Measurements from ENCODE around the gene TARBP1. TPM values are rescaled to one million over a fixed set of nuclear protein-coding genes. Genes with fewer than 3 reads are reported as not detected.

Gene TARBP1
- total RNA-seq, 4 donors from 2014 or later, result 27.1 to 58.1 (median 31.3) TPM

DNA sequence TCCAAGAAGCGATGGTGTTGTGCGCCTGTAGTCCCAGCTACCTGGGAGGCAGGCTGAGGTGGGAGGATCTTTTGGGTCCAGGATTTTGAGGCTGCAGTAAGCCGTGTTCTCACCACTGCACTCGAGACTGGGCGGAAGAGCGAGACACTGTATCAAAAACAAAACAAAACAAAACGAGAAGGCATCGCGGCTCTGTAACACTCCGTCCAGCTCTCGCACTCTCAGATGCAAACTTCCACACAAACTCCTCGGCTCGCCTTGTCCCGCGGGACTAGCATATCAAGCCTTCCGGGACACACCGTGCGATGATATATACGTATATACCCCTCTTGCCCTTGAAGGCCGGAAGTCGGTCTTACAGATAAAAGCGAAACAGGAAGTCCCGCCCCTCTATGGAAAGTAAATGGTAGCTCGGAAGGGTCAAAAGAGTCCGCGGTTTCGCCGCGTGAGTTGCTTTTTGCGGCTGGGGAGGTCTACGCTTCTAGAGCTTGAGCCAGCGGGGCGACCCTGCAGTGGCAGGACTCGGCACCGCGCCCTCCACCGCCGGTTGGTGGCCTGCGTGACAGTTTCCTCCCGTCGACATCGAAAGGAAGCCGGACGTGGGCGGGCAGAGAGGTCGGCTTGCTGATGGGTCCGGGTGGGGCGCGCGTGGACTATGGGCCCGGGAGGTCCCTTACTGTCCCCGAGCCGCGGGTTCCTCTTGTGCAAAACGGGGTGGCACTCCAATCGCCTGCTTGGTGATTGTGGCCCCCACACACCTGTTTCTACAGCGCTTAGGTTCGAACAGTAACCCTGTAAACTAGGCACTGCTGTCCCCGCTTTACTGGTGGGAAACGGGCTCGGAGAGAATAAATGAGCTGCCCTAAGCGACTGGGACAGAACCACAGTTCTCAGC lies 105.7 kb downstream of the TARBP1 start, which contains the start of gene COA6:
COA6 (plus strand) TSS at position 393 of the 895 bp plus-strand sequence; CDS start at position 404, 11 bp downstream.
- Histone ChIP-seq H3K27ac (peak within 1 kb of the TSS; percentile 88 to 99 (median 95)), H3K36me3 (peaks cover 0 to 10% of the 10 kb centered on the region in 2 donors), H3K27me3 (no peaks in the 10 kb centered on the region), H3K4me3 (replicated peaks in 1 of 3) (peak within 1 kb of the TSS; percentile 67 to 97 (median 86)), H3K9me3 (no peaks in the 10 kb centered on the region), H3K4me1 (peaks cover 10 to 13% of the 10 kb centered on the region in 2 donors)
- intact Hi-C loops (cut with DNase I), result no loop called here
- DNase-seq, result peak; percentile 89
- WGBS, 2 donors, result 0% methylated on average over 41 to 45 of the region's 62 CpGs
- TF ChIP-seq, protein P1, sequence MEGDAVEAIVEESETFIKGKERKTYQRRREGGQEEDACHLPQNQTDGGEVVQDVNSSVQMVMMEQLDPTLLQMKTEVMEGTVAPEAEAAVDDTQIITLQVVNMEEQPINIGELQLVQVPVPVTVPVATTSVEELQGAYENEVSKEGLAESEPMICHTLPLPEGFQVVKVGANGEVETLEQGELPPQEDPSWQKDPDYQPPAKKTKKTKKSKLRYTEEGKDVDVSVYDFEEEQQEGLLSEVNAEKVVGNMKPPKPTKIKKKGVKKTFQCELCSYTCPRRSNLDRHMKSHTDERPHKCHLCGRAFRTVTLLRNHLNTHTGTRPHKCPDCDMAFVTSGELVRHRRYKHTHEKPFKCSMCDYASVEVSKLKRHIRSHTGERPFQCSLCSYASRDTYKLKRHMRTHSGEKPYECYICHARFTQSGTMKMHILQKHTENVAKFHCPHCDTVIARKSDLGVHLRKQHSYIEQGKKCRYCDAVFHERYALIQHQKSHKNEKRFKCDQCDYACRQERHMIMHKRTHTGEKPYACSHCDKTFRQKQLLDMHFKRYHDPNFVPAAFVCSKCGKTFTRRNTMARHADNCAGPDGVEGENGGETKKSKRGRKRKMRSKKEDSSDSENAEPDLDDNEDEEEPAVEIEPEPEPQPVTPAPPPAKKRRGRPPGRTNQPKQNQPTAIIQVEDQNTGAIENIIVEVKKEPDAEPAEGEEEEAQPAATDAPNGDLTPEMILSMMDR (IDR thresholded peaks at IDR 0.05), result no peak
- peak in 1 of 2 donors; percentile 72 for TF ChIP-seq POLR2A (IDR thresholded peaks at IDR 0.05)

GRCh38 chr1:234372011-234372757 lies 106.8 kb downstream of the TARBP1 start:
- H3K36me3 ChIP-seq, result peaks cover 0 to 4% of the 10 kb centered on the region in 2 donors
- H3K9me3 ChIP-seq, result no peaks in the 10 kb centered on the region
- H3K27ac ChIP-seq, result no peak overlapping the region
- peak overlapping the region in 2 of 3 donors; percentile 67 to 97 for H3K4me3 ChIP-seq (replicated peaks in 1 of 3)
- H3K27me3 ChIP-seq, result no peaks in the 10 kb centered on the region
- DNase-seq, result no peak
- TF ChIP-seq POLR2A (IDR thresholded peaks at IDR 0.05), result no peak
- TF ChIP-seq, protein P1 (IDR thresholded peaks at IDR 0.05), result no peak
- WGBS, 2 donors, result 62 to 63% methylated on average over 9 of the region's 9 CpGs
- peaks cover 10 to 13% of the 10 kb centered on the region in 2 donors for H3K4me1 ChIP-seq
- intact Hi-C loops (cut with DNase I), result no loop called here

DNA sequence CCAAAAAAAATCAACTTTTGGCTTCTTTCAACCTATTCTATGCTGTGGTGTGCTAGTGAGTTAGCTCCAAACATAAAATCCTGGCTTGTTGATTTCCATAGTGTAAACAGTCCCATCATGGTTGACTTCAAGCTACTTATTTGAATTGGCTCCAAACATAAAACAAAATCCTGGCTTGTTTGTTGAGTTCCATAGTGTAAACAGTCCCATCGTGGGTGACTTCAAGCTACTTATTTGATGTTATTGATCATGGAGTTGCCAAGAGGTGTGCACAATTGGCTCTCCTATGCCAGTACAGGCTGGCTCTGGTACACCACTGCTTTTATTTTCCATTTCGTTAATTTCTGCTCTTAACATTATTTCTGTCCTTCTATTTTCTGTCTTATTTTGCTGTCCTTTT lies 107.6 kb downstream of the TARBP1 start:
- intact Hi-C loops (cut with DNase I), result no loop called here
- H3K36me3 ChIP-seq, result peaks cover 0 to 4% of the 10 kb centered on the region in 2 donors
- no peak for DNase-seq
- no peak overlapping the region for H3K4me3 ChIP-seq (replicated peaks in 1 of 3)
- WGBS, 2 donors, result 55 to 56% methylated on average over 2 of the region's 2 CpGs
- TF ChIP-seq POLR2A (IDR thresholded peaks at IDR 0.05), result no peak
- TF ChIP-seq, protein P1 (IDR thresholded peaks at IDR 0.05), result no peak
- no peaks in the 10 kb centered on the region for H3K27me3 ChIP-seq
- H3K4me1 ChIP-seq, result peaks cover 10 to 13% of the 10 kb centered on the region in 2 donors
- no peak overlapping the region for H3K27ac ChIP-seq
- H3K9me3 ChIP-seq, result no peaks in the 10 kb centered on the region

GRCh38 chr1:234369784-234370183 lies 109.2 kb downstream of the TARBP1 start:
- TF ChIP-seq, protein P1 (IDR thresholded peaks at IDR 0.05), result no peak
- no peak for TF ChIP-seq POLR2A (IDR thresholded peaks at IDR 0.05)
- no peaks in the 10 kb centered on the region for H3K36me3 ChIP-seq
- 91 to 92% methylated on average over 1 of the region's 1 CpG for WGBS, 2 donors
- H3K27me3 ChIP-seq, result no peaks in the 10 kb centered on the region
- H3K27ac ChIP-seq, result no peak overlapping the region
- H3K9me3 ChIP-seq, result no peaks in the 10 kb centered on the region
- H3K4me3 ChIP-seq (replicated peaks in 1 of 3), result no peak overlapping the region
- no peak for DNase-seq
- intact Hi-C loops (cut with DNase I), result no loop called here
- H3K4me1 ChIP-seq, result peaks cover 7 to 8% of the 10 kb centered on the region in 2 donors

All from thyroid gland (tissue), 4 donors.